Calu3 (cell line): ENCODE data around the gene ADAMTS10. TPM values are rescaled to one million over a fixed set of nuclear protein-coding genes. Genes with fewer than 3 reads are reported as not detected.

Experiments
- Bru-seq: library from RNA; stranded (reverse); fragments of 400-500 nt; gene quantifications from one replicate; lab custom pipeline; 2021; lab: Mats Ljungman, UMichigan
- BruChase-seq, 2 experiments: library from RNA; stranded (reverse); fragments of 400-500 nt; gene quantifications; one replicate each; lab custom pipeline; 2021; lab: Mats Ljungman, UMichigan
- BruUV-seq: library from RNA; stranded (reverse); fragments of 400-500 nt; replicated peaks from 2 replicates; lab custom pipeline; 2021; lab: Mats Ljungman, UMichigan
- CTCF ChIA-PET: fragments of 300-600 bp; sonication (Branson Sonifier 250); formaldehyde crosslinking; loops from one replicate; lab custom pipeline; 2022; ENCODE audit warnings: antibody characterized with exemption; lab: Charles Lee
- DNase-seq: peaks from one replicate; pipeline ENCODE4 v3.0.0; 2022
- H3K27ac Mint-ChIP-seq: one replicate; pipeline ENCODE4 v1.8.0; 2022; ENCODE audit warnings: mixed read lengths; ENCODE audit not compliant: unreplicated experiment
- H3K27me3 Mint-ChIP-seq: one replicate; pipeline ENCODE4 v1.8.0; 2022; ENCODE audit warnings: mixed read lengths; ENCODE audit not compliant: unreplicated experiment
- H3K36me3 Mint-ChIP-seq: one replicate; pipeline ENCODE4 v1.8.0; 2022; ENCODE audit warnings: mild to moderate bottlenecking, moderate library complexity, mixed read lengths; ENCODE audit not compliant: insufficient read depth, unreplicated experiment
- H3K4me1 Mint-ChIP-seq: one replicate; pipeline ENCODE4 v1.8.0; 2022; ENCODE audit warnings: mild to moderate bottlenecking, low read depth, mixed read lengths; ENCODE audit not compliant: unreplicated experiment
- H3K4me3 Mint-ChIP-seq: one replicate; pipeline ENCODE4 v1.8.0; 2022; ENCODE audit warnings: mild to moderate bottlenecking, low read depth, moderate library complexity, mixed read lengths; ENCODE audit not compliant: unreplicated experiment
- H3K9me3 Mint-ChIP-seq: one replicate; pipeline ENCODE4 v1.8.0; 2022; ENCODE audit warnings: low read depth, mixed read lengths; ENCODE audit not compliant: unreplicated experiment
- CTCF ChIP-seq: fragments of 200-600 bp; IDR thresholded peaks from one replicate; pipeline ENCODE4 v1.8.0; 2022; ENCODE audit warnings: antibody characterized with exemption; ENCODE audit not compliant: unreplicated experiment
- intact Hi-C: fragments of 100-400 bp; cut with micrococcal nuclease; formaldehyde crosslinking; loops from one replicate; pipeline ENCODE4 v1.10.0; 2022; ENCODE audit not compliant: unreplicated experiment
- long read RNA-seq: library from polyadenylated mRNA; stranded (forward); transcript quantifications from one replicate; pipeline ENCODE4 v2.0.0, GENCODE V29; 2022
- total RNA-seq: library from RNA; stranded (reverse); gene quantifications from 2 replicates; pipeline ENCODE4 v1.2.3, GENCODE V29; 2022

The ADAMTS10 gene
- total RNA-seq (0.76 TPM in 1 of 2 replicates, not detected in the other), Bru-seq, nascent RNA (percentile 10 among the genes with signal in this experiment), BruChase-seq, experiment 1, labeled RNA remaining after a 6-hour chase (percentile 13 among the genes with signal in this experiment), BruChase-seq, experiment 2, labeled RNA remaining after a 2-hour chase (percentile 15 among the genes with signal in this experiment)
- long read RNA-seq: 0 reads

- peaks cover 11% of the 10 kb centered on the region for H3K4me1 Mint-ChIP-seq
- H3K27me3 Mint-ChIP-seq: peaks cover 53% of the 10 kb centered on the region
- no peak within 1 kb of the TSS for H3K27ac Mint-ChIP-seq
- no peaks in the 10 kb centered on the region for H3K9me3 Mint-ChIP-seq
- no TSS peak for BruUV-seq
- H3K4me3 Mint-ChIP-seq: peak within 1 kb of the TSS; percentile 53
- TF ChIP-seq CTCF: no peak
- DNase-seq: no peak
- CTCF ChIA-PET: no interaction called here
- peaks cover 5% of the 10 kb centered on the region for H3K36me3 Mint-ChIP-seq
- intact Hi-C loops: no loop called here
Measured at GRCh38 chr19:8610041-8610935, at the start of gene ADAMTS10. TSS of gene ADAMTS10 (minus strand) at chr19:8610715. CDS start at chr19:8605710, 5,005 bp downstream.

- no peak for DNase-seq
- H3K4me1 Mint-ChIP-seq: peaks cover 8% of the 10 kb centered on the region
- no peak overlapping the region for H3K4me3 Mint-ChIP-seq
- H3K36me3 Mint-ChIP-seq: no peaks in the 10 kb centered on the region
- CTCF ChIA-PET: no interaction called here
- TF ChIP-seq CTCF: no peak
- no peak overlapping the region for H3K27ac Mint-ChIP-seq
- peaks cover 81% of the 10 kb centered on the region for H3K27me3 Mint-ChIP-seq
- BruUV-seq: no TSS peak
- H3K9me3 Mint-ChIP-seq: no peaks in the 10 kb centered on the region
- intact Hi-C loops: loop anchor here (10.0 kb wide), 1 partner anchor 175 kb away; the partner anchor contains the start of genes MBD3L1 and ZNF558
Measured at GRCh38 chr19:8659905-8660304, 49.4 kb upstream of the ADAMTS10 start.

GRCh38 chr19:8657869-8658268 lies 47.4 kb upstream of the ADAMTS10 start:
- intact Hi-C loops: loop anchor here (10.0 kb wide), 1 partner anchor 177 kb away; the partner anchor contains the start of genes MBD3L1 and ZNF558
- Mint-ChIP-seq H3K27ac (no peak overlapping the region), H3K36me3 (no peaks in the 10 kb centered on the region), H3K4me3 (no peak overlapping the region), H3K9me3 (no peaks in the 10 kb centered on the region), H3K4me1 (peaks cover 8% of the 10 kb centered on the region), H3K27me3 (peaks cover 79% of the 10 kb centered on the region)
- CTCF ChIA-PET: no interaction called here
- no peak for DNase-seq
- BruUV-seq: no TSS peak
- no peak for TF ChIP-seq CTCF

- no peak overlapping the region for H3K27ac Mint-ChIP-seq
- no peaks in the 10 kb centered on the region for H3K9me3 Mint-ChIP-seq
- no TSS peak for BruUV-seq
- H3K4me3 Mint-ChIP-seq: peak overlapping the region; percentile 4
- H3K4me1 Mint-ChIP-seq: peaks cover 8% of the 10 kb centered on the region
- CTCF ChIA-PET: no interaction called here
- intact Hi-C loops: loop anchor here (2.0 to 10.0 kb wide), 2 partner anchors 179 to 425 kb away; partner anchors contain the start of genes MBD3L1 and ZNF558
- DNase-seq: no peak
- no peak for TF ChIP-seq CTCF
- no peaks in the 10 kb centered on the region for H3K36me3 Mint-ChIP-seq
- peaks cover 66% of the 10 kb centered on the region for H3K27me3 Mint-ChIP-seq
Measured at GRCh38 chr19:8655340-8655709, 44.8 kb upstream of the ADAMTS10 start.
